ENCODE measurements around the gene TMEM183A.

The TMEM183A gene

DNA sequence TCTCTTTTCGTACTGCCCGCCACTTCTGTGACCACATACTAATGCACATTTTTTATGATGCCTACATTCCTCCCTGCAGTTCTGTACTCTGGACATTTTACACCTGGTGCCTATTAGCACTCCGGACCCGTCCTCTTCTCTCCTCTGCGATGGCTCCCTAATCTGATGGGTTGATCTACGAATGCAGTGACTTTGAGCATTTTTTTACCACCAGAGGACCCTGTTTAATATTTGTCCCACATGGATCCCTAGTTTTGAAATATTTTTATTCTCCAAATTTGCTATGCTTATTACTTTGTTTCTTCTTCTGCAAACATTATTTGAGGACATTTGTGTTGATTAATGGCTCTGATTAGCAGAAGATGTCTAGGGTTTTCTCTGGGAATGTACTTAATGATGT is 24.3 kb downstream of the TMEM183A start:
- DNase-seq: no peak

DNA sequence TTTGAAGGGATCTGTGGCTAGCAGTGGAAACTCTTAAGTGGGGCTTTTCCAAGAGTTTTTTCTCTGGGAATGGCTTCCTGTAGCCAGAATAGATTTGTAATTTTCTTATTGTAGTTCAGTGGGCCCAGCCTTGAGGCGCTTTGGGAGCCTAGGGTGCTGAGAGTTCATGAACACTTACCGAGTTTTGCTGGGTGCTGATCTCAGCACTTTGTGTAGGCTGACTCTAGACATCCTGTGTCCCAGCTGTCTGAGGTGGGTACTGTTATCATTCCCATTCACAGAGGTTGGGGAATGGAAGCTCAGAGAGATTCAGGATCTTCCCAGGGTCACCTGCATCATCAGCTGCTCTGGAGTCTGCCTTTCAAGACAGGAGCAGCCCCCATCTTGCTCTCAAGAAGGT is 26.1 kb downstream of the TMEM183A start:
- no peak for DNase-seq

DNA sequence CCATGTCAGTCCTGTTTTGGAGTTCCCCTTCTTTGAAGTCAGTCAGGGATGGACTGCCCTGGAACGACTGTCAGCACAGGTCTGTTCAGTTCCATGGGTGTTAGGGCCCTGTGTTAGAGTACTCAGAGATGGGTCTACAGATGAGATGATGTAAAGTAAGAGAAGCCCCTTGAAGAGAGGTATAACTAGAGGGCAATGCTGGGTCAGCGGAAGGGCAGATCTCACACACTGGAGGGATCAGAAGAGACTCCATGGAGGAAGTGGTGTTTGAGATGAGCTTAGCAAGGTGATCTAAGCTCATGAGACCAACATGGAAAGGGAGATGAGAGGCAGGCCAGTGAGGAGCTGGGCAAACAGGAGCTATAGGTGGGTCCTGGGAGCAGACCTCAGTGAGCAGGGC is 26.7 kb downstream of the TMEM183A start:
- DNase-seq: no peak

DNA sequence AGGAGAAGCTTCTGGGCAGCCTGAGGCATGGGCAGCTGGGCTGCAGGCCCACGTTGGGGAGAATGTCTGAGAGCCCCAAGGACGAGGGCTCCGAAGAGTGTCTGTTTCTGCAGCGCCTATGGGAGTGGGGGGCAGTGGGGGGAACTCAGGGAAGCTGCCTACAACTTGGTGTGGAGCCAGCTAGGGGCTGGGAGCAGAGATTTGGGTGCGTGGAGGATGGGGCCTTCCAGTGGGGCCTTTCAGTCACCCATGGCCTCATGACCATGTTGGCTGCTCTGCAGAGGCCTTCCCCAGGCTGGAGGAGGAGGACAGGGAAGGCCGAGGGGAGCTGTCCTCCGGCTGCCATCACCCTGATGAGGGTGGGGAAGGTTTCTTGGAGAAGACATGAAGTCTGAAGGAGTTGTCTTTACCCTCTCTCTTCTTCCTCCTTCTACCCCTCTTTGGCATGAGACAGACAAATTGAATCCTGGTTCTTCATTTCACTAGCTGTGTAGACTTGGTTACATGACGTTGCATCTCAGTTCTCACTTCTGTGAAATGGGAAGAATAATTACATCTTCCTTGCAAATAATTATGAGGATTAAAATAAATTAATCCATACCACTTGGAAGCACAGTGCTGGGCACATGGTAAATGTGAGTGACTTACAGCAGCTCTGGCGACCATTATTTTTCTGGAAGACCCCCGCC is 27.4 kb downstream of the TMEM183A start:
- no peak for DNase-seq

DNA sequence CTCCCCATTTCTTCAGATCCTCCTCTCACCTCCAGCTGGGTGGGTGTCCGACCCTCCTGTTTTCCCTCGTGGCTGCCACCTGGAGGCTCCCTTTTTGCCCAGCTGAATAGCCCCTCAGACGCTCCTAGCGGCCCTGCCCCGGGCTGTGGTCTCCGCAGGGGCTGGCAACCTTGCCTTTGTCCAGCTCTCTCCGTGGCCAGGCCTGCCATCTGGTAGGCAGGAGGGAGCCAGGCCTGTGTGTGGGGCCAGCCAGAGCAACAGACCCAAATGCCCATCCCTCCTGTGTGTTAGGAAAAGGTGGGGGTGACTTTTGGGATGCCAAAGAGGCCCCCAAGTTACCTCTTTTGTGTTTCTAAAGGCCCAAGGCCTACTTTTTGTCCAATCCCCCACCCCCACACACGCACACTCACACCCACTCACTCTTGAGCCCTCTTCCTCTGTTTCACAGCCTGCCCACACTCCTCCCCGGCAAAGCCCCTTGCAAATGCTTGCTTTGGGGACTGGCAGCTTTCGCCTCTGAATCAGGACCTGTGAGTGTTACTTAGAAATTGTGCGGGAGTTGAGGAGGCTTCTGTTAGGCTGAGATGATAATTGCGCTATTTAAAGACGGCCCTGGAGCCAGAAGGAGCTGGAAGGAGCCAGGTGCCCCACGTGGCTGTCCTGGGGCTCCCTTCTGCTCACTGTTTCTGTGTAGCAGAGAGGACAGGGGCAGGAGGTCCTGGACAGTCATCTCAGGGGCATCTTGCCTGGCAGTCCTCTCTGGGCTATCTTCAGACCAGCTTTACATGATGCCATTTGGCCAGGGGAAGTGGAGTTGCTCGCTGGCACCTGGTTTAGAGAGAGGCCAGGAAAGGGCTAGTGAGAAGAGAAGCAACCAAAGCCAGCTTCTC is 28.2 kb downstream of the TMEM183A start:
- DNase-seq: no peak

DNA sequence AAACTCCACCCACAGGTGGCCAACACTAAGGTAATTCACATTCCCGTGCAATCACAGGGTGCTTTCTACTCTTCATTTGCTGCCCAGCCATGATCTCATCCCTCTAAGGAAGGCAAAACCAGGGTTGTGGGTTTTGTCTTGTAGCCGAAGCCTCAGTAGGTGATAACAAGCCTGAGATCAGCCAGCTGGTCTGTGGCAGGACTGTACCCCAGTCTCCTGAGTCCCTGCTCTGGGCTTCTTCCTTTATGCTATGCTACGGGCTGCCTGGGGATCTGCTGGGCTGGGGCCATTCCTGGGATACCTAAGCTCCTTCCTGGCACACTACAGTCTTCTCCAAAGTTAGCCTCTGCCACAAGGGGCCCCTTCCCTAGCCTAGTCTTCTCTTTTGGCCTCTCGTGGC is 29.0 kb downstream of the TMEM183A start:
- no peak for DNase-seq

DNA sequence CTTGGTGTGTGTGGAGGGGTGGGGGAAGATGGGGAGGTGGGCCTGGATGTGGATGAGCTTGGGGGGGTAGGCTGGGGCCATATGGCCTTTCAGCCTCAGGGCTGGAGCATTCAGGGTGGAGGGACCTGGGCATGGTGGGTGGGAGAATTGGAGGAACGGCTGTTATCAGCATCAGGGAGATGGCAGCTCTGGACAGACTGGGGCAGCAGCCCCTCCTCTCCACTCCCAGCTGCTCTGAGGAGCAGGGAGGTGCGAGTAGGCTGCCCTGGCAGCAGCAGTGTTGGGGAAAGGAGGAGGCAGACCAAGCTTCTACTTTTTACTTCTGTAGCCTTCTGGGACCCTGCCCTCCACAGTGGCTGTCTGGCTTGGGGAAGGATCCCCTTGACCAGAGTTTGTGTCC is 29.4 kb downstream of the TMEM183A start:
- DNase-seq: no peak

DNA sequence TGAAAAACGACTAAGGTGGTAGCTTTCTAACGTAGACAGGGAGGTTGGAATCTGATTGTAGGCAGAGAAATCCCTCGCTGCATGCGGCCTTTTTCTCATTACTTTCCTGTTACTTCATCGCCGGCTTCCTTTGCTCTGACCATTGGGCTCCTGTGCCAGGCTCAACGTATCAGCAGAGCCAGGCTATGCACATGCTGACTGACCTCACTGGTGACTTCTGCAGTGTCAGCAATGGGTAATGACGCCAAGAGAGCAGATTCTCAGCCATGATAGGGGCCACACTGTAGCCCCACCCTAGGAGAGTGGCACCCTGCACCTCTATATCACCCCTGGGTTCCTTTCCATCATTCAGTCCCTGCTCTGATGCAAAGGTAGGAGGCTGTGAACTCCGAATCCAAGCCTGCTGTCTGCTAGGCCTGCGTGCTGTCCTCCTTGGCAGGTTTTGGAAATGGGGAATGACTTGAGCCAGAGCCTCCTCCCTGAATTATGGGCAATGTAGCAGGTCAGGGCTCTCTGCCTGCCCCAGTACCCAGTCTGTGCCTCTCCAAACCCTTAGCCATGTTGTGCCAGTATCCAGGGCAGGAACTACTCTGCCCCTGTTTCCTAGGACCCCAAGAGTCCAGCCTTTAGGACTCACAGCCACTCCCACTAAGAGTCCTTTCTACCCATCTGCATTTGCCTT is 30.5 kb downstream of the TMEM183A start:
- no peak for DNase-seq

DNA sequence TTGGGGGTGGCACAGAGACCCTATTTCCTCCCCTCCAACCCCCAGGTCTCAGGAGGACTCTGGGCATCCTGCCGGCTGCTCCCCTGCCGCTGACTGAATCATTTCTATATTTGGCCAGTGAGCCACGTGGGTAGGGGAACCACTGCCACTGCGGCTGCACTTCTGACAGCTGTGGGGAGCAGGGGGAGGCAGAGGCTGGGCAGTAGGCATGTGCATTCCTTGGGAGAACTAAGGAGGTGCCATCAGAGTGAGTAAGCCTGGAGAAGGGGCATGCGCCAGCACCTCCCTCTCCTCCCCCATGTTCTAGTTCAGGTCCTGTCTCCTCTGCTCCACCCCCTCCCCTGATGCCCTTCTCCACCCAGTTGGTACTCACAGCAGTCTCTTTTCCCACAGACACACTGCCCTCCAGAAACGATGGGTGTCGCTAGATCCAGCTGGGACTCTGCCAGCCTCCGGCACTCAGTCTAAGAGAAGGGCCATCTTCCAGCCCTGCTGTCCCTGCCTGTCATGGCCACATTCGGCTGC is 31.1 kb downstream of the TMEM183A start:
- DNase-seq: peak in 1 of 2 experiments; percentile 3

DNA sequence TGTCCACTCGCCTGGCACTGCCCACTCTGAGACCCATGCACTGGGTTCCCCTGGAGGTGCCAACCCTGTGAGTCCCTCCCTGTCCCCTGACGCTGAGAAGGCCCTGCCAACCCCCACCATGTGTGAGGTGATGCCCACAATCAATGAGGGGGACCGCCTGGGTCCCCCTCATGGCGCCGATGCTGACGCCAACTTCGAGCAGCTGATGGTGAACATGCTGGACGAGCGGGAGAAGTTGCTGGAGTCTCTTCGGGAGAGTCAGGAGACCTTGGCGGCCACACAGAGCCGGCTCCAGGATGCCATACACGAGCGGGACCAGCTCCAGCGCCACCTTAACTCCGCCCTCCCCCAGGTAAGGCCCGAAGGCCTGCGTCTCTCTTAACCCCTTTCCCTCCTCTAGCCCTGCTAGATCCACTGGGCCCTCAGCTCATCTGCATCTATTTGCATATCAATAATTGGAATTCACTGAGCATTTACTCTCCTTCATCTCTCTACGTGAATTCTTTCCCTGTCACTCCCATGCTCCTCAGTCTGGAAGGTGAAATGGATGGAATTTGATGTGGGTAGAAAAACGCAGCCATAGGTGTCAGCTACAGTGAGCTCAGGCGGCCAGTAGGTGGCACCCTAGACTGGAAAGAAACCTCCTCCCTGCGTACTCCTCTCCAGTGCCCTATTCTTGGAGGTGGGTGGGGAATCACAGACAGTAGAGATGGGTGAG is 31.9 kb downstream of the TMEM183A start:
- peak in 1 of 2 experiments; percentile 43 for DNase-seq

DNA sequence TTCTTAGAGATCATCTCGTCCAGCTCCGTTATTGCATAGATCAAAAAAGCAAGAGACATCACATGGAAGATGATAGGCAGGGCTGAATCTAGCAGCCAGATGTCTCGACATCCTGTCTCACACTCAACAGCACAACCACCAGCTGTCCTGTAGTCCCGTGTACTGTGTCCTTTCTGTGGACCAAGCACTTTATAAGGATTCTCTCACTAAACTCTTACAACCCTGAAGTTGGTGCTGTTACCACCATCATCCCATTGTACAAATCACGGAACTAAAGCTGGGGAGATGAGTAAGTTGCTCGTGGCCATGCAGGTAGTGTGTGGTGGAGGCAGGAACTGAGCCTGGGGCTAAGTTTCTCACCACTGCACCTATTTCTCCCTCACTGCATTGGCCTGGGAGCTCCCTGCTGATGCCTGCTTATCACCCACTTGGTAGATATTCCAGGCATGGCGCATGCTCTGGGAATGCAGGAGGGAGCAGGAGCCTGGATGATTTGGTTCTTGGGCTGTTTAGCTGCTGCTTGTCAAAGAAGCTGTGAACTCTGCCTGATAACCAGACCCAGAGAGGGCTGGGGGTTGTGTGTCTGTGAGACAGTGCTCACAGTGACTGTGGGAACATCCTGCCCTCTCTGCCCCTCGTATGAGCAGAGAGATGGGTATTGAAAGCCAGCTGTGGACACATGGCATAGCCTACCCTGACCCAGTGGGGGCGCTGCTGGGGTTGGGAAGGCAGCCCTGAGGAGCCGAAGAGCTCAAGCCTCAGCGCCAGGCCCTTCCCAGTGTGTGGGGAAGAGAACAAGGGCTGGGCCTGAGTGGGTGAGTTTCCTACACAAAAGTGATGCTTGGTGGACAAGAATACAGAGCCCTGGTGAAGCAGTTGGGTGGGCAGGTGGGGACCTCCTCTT is 32.7 kb downstream of the TMEM183A start:
- DNase-seq: no peak

DNA sequence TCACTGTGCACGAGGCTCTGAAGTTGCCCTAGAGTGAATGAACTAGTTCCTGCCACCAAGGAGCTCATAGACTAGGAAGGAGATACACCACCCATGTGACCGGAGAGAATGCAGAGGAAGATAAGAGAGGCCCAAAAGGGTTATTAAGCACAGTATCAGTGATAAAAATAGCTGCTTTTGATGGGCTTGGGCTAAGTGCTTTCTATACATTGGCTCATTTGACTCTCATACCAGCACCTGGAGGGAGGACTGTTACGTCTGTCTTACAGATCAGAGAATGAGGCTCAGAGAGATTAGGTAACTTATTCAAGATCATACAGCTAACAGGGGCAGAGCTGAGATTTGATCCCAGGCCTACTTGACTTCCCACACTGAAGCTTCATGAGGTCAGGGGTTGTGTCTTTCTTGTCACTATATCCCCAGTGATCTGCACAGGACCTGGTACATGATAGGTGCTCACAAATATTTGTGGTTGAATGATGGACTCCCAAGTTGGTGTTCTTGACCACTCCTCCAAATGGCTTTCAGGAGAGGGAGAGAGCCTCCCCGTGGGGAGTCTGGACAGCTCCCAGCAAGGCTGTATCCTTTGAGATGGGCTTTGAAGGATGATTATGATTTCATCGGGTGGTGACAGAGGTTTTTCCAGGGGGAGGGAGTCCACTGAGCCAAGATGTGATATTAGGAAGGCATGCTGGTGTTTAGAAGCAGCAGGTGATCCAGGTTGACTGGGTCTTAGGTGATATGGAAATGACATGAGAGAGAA is 33.5 kb downstream of the TMEM183A start:
- DNase-seq: no peak

DNA sequence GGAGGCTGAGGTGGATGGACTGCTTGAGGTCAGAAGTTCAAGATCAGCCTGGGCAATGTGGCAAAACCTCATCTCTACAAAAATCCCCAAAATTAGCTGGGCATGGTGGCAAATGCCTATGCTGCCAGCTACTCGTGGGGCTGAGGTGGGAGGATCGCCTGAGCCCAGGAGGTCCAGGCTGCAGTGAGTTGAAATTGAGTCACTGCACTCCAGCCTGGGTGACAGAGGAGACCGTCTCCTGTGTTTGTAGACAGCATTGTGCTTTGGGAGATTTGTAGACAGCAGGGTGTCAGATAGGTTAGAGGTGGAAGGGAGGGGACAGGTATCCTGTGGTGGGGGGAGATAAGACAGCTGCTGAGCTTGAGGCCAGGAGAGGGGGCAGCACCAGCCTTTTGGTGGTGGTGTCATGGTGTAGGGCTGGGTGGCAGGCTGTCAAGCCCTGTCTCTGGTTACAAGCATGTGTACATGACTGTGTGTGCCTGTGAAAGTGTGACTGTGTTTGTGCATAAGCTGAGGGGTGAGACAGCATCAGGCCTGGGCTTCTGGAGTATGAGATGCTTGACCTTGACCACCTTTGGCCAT is 34.3 kb downstream of the TMEM183A start:
- DNase-seq: no peak

DNA sequence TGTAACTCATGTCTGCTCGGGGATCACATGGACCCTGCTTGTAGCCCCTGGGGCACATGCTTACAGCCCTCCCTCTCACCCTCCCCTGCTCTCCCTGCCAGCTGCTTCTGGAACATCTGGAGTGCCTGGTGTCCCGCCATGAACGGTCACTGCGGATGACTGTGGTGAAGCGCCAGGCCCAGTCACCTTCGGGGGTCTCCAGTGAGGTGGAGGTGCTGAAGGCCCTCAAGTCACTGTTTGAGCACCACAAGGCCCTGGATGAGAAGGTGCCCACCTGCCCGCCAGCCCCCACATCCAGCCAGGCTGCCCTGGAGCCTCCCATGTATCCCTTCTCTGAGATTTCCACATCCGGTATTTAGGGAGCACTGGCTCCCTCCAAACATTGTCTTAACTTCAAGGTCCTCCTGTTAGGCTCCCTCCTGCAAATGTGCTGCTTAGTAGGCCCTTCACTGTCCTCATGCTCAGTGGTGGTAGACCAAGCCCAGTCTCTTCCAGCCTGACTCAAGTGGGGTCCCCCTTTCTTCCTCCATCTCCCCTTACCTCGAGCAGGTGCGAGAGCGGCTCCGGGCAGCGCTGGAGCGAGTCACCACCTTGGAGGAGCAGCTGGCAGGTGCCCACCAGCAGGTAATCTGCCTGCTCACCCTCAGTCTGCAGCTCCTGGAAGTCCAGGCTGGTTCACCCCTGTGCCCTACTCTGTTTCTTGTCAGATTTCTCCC is 36.8 kb downstream of the TMEM183A start:
- no peak for DNase-seq

DNA sequence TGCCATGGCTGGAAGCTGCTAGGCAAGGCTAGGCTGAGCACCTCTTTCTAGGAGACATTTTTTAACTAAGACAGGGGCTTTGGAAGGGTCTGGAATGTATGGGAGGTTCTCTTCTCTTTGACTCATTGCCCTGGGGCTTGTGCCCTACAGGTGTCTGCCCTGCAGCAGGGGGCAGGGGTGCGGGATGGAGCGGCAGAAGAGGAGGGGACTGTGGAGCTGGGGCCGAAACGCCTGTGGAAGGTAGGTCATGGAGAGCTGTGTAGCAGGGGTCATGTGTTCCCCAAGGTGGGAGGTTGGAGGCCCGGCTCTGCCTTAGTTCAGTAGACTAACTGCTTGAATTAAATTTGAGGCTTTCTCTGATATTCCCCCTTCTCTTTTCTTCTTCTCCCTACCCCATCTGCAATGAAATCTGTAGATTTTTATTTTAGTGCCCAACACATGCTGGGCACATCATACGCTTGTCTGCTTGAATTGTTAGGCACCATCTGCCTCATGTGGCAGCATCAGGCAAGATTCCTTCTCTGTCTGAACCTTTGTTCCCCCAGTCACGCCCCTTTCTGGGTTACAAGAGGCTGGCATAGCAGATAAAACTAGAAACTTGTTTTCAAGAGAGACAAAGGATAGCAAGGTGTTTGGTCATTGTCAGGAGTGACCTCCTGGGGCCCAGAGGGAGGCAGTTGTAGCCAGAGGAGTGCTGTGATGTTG is 37.5 kb downstream of the TMEM183A start:
- DNase-seq: no peak

DNA sequence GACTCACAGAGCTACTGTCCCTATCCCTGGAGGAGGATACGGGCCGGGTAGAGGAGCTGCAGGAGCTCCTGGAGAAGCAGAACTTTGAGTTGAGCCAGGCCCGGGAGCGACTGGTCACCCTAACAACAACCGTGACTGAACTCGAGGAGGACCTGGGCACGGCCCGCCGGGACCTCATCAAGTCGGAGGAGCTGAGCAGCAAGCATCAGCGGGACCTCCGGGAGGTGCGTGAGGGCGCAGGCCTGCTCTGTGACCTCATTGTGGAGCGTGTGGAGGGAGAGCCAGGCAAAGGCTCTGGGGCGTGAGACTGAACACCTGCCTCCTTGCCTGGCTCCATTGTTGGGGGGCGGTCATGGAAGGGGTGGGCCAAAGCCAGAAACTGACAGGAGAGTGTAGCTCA is 38.2 kb downstream of the TMEM183A start:
- no peak for DNase-seq

DNA sequence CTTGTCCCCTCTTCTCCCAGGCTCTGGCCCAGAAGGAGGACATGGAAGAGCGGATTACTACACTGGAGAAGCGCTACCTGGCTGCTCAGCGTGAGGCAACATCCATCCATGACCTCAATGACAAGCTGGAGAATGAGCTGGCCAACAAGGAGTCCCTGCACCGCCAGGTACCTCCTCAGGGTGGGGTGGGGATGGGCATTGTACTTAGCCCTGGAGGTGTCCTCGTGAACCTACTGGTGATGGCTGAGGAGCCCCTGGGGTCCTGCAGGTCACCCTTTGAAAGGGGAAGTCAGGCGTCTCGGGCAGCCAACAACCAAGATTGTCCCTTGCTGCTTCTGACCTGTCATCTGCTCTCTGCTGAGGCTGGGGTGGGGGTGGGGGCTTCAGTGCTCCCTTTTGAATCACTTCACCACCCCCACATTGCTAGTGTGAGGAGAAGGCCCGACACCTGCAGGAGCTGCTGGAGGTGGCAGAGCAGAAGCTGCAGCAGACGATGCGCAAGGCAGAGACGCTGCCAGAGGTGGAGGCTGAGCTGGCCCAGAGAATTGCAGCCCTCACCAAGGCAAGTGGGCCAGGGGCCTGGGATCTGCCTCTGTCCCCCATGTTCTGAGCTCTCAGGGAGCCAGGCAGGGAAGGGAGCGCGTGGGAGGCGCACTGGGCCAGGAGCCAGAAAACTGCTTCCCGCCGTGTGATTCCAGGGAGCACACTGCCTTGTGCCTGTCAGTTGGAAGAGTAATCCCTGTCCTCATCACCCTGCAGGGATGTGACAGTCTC is 38.8 kb downstream of the TMEM183A start:
- no peak for DNase-seq

DNA sequence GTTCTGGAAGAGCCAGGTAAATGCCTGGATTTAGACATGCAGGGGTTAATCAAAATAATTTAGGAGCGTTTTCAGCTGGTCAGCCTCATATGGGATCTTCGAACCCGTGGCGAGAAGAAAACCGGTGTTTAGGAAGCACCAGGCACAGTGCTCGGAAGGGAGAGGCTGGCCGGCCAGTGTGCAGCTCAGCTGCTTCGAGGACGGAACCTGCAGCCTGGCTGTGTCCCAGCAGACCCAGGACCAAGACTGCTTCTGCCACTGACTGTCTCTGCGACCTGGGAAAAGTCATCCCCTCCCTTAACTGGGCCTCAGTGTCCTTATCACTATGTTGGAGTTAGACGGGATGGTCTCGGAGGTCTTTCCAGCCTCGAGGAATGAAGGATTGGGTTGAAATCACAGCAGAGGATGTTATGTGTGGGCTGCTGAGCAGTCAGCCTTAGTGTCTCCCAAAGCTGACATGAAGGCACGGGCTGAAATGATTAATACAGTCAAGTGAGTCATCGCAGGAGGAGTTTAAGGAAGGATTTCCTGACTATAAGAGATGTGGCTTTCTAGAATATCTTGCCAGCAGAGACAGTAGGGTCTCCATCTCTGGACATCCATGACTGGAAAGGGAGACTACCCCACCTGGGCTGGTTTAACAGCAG is 39.9 kb downstream of the TMEM183A start:
- DNase-seq: peak in 1 of 2 experiments; percentile 45
